Measurements from ENCODE around the gene NLRC5.

- TF ChIP-seq CTCF (IDR thresholded peaks at IDR 0.05; ENCODE audit: borderline replicate concordance, extremely low read depth, low read length, poor library complexity, severe bottlenecking) (no peak), EZH2 (IDR thresholded peaks at IDR 0.05; ENCODE audit: borderline replicate concordance, low read depth, low read length, severe bottlenecking) (no peak)
Observed at GRCh38 chr16:57053206-57053605, 63.8 kb downstream of the NLRC5 start.

Data from DND-41 (cell line).